ENCODE measurements around the gene PPP2R2D.
A peak's percentile ranks its signal among the peaks of the same experiment; 100 is the strongest.
"Not testable (repeated sequence)": the region's sequence is repeated elsewhere in the genome, so short reads cannot be mapped to it uniquely, and the experiment has no call there.

Gene PPP2R2D

GRCh38 chr10:131978851-131979250, 78.0 kb downstream of the PPP2R2D start:
- Histone ChIP-seq H3K36me3 (ENCODE audit: control insufficient read depth, insufficient read depth, low read length) (no peaks in the 10 kb centered on the region), H3K4me3 (ENCODE audit: low read depth, low read length) (no peak overlapping the region), H3K9ac (ENCODE audit: low read depth, low read length) (no peak overlapping the region), H3K9me3 (ENCODE audit: control insufficient read depth, insufficient read depth, low read length) (no peaks in the 10 kb centered on the region), H3K27me3 (ENCODE audit: control insufficient read depth, insufficient read depth, low read length) (peaks cover 13% of the 10 kb centered on the region), H3K4me1 (ENCODE audit: control insufficient read depth, insufficient read depth, low read length) (peaks cover 20% of the 10 kb centered on the region)

GRCh38 chr10:131979336-131979735, 78.5 kb downstream of the PPP2R2D start:
- Histone ChIP-seq H3K36me3 (ENCODE audit: control insufficient read depth, insufficient read depth, low read length) (no peaks in the 10 kb centered on the region), H3K4me3 (ENCODE audit: low read depth, low read length) (peak overlapping the region; percentile 37), H3K9ac (ENCODE audit: low read depth, low read length) (peak overlapping the region; percentile 9), H3K9me3 (ENCODE audit: control insufficient read depth, insufficient read depth, low read length) (no peaks in the 10 kb centered on the region), H3K27me3 (ENCODE audit: control insufficient read depth, insufficient read depth, low read length) (peaks cover 18% of the 10 kb centered on the region), H3K4me1 (ENCODE audit: control insufficient read depth, insufficient read depth, low read length) (peaks cover 20% of the 10 kb centered on the region)

DNA sequence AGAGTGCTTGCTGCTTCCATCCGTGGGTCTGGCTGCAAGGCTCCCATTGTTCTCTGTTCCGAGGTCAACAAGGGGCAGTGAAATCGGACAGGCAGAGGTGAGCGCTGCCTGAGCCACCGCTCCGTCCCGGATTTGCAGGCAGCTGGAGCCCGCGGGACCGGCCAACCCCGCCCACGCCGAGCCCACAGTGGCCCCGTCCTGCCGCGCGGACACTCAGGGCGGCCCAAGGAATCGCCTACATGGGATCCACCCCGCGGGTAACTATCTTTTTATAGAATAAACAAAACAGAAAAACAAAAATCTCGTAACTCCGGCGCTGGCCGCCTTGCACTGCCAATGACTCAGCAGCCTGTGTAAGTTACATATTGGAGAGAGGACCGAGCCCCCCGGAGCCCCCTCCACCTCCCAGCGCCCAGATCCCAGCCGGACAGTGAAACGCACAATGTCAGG, 79.0 kb downstream of the PPP2R2D start:
- no peaks in the 10 kb centered on the region for H3K9me3 ChIP-seq (ENCODE audit: control insufficient read depth, insufficient read depth, low read length)
- peak overlapping the region; percentile 37 for H3K4me3 ChIP-seq (ENCODE audit: low read depth, low read length)
- H3K27me3 ChIP-seq (ENCODE audit: control insufficient read depth, insufficient read depth, low read length), result peaks cover 18% of the 10 kb centered on the region
- H3K9ac ChIP-seq (ENCODE audit: low read depth, low read length), result no peak overlapping the region
- no peaks in the 10 kb centered on the region for H3K36me3 ChIP-seq (ENCODE audit: control insufficient read depth, insufficient read depth, low read length)
- peaks cover 20% of the 10 kb centered on the region for H3K4me1 ChIP-seq (ENCODE audit: control insufficient read depth, insufficient read depth, low read length)

DNA sequence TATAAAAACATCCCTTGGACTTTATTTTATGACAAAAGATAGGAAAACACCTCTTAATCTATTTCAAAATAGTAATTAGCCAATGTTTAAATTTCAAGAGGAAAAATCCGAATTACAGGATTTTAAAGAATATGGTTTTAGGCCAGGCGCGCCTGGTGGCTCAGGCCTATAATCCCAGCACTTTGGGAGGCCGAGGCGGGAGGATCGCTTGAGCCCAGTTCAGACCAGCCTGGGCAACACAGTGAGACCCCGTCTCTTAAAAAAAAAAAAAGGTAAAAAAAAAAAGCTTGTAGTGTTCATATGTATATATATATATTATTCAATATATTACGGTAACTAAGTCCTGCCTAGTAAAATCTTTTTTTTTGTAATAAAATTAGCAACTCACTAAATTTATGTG, 79.5 kb downstream of the PPP2R2D start:
- Histone ChIP-seq H3K4me1 (ENCODE audit: control insufficient read depth, insufficient read depth, low read length) (peaks cover 20% of the 10 kb centered on the region), H3K27me3 (ENCODE audit: control insufficient read depth, insufficient read depth, low read length) (peaks cover 18% of the 10 kb centered on the region), H3K9ac (ENCODE audit: low read depth, low read length) (no peak overlapping the region), H3K4me3 (ENCODE audit: low read depth, low read length) (peak overlapping the region; percentile 37), H3K36me3 (ENCODE audit: control insufficient read depth, insufficient read depth, low read length) (no peaks in the 10 kb centered on the region), H3K9me3 (ENCODE audit: control insufficient read depth, insufficient read depth, low read length) (no peaks in the 10 kb centered on the region)

- Histone ChIP-seq H3K4me3 (ENCODE audit: low read depth, low read length) (peak overlapping the region; percentile 70), H3K36me3 (ENCODE audit: control insufficient read depth, insufficient read depth, low read length) (no peaks in the 10 kb centered on the region), H3K27me3 (ENCODE audit: control insufficient read depth, insufficient read depth, low read length) (peaks cover 18% of the 10 kb centered on the region), H3K9ac (ENCODE audit: low read depth, low read length) (no peak overlapping the region), H3K4me1 (ENCODE audit: control insufficient read depth, insufficient read depth, low read length) (peaks cover 20% of the 10 kb centered on the region), H3K9me3 (ENCODE audit: control insufficient read depth, insufficient read depth, low read length) (no peaks in the 10 kb centered on the region)
Observed at GRCh38 chr10:131980761-131981428, 80.1 kb downstream of the PPP2R2D start.

DNA sequence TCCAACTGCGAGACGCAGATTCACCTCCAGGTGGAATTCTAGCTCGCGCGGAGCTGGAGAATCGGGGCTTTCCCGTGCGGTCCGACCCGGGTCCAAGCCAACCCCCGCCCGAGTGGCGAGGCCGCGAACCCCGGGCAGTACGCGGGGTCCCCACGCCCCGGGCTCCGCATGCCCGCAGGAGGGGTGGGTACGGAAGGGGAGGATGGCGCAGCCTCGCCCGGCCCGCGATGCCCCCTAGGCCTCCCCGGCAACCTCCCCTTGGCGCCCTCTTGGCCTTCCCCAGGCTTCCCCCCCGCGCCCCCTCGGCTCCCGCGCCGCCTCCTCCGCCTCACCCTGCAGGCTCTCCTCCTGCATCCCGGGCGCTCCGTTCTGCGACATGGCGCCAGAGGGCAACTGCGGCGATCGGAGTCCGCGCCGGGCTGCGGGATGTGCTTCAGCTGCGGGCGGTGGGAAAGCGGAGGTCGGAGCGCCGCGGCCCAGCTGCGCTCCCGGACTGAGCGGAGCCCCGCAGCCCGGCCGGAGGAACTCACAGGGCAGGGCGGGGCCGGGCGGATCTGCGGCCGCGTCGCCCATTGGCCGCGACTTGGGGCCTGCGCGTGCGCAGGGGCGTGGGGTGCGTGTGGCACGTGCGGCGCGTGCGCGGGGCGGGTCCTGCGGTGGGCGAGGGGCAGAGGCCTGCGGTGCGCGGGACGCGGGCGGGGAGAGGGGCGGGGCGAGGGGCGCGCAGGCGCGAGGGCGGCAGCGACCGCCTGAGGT, 80.8 kb downstream of the PPP2R2D start, which contains the start of gene BNIP3:
Gene BNIP3, minus strand, starts transcription at position 495 of the 756 bp plus-strand sequence. Its CDS starts 117 bp downstream, at position 378.
- no peaks in the 10 kb centered on the region for H3K36me3 ChIP-seq (ENCODE audit: control insufficient read depth, insufficient read depth, low read length)

GRCh38 chr10:131982185-131982756, 81.5 kb downstream of the PPP2R2D start:
- no peak overlapping the region for H3K9ac ChIP-seq (ENCODE audit: low read depth, low read length)
- no peaks in the 10 kb centered on the region for H3K36me3 ChIP-seq (ENCODE audit: control insufficient read depth, insufficient read depth, low read length)
- peaks cover 18% of the 10 kb centered on the region for H3K27me3 ChIP-seq (ENCODE audit: control insufficient read depth, insufficient read depth, low read length)
- H3K9me3 ChIP-seq (ENCODE audit: control insufficient read depth, insufficient read depth, low read length), result no peaks in the 10 kb centered on the region
- peaks cover 19% of the 10 kb centered on the region for H3K4me1 ChIP-seq (ENCODE audit: control insufficient read depth, insufficient read depth, low read length)
- peak overlapping the region; percentile 46 for H3K4me3 ChIP-seq (ENCODE audit: low read depth, low read length)

More for the DNA sequence above, 80.8 kb downstream of the PPP2R2D start, which contains the start of gene BNIP3:
- H3K9ac ChIP-seq (ENCODE audit: low read depth, low read length), result no peak within 1 kb of the TSS
- no peaks in the 10 kb centered on the region for H3K9me3 ChIP-seq (ENCODE audit: control insufficient read depth, insufficient read depth, low read length)
- H3K4me3 ChIP-seq (ENCODE audit: low read depth, low read length), result peak within 1 kb of the TSS; percentile 70
- H3K4me1 ChIP-seq (ENCODE audit: control insufficient read depth, insufficient read depth, low read length), result peaks cover 20% of the 10 kb centered on the region
- peaks cover 18% of the 10 kb centered on the region for H3K27me3 ChIP-seq (ENCODE audit: control insufficient read depth, insufficient read depth, low read length)

GRCh38 chr10:131982796-131983195, 82.0 kb downstream of the PPP2R2D start:
- peak overlapping the region; percentile 46 for H3K4me3 ChIP-seq (ENCODE audit: low read depth, low read length)

DNA sequence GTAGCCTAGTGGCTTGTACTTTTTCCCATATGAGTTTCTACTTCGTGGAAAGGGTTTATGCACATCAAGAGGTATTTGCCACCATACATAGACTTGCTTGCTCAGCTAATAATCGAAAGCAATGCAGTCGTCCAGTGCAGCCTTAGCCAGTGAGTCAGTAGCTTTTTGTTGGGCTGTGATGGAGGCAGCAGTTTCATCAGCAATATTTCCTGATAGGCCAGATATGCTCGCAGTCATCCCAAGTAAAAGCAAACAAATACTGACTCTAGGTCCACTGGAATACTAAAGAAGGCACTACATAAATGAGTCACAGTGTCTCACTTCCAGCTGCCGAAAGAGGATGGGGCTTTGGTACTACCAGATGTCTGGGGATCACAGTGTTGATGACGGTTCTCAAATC, 83.0 kb downstream of the PPP2R2D start:
- Histone ChIP-seq H3K9me3 (ENCODE audit: control insufficient read depth, insufficient read depth, low read length) (no peaks in the 10 kb centered on the region), H3K4me1 (ENCODE audit: control insufficient read depth, insufficient read depth, low read length) (peaks cover 9% of the 10 kb centered on the region), H3K9ac (ENCODE audit: low read depth, low read length) (no peak overlapping the region), H3K36me3 (ENCODE audit: control insufficient read depth, insufficient read depth, low read length) (no peaks in the 10 kb centered on the region), H3K27me3 (ENCODE audit: control insufficient read depth, insufficient read depth, low read length) (peaks cover 18% of the 10 kb centered on the region), H3K4me3 (ENCODE audit: low read depth, low read length) (no peak overlapping the region)

More at GRCh38 chr10:131982796-131983195, 82.0 kb downstream of the PPP2R2D start:
- Histone ChIP-seq H3K27me3 (ENCODE audit: control insufficient read depth, insufficient read depth, low read length) (peaks cover 18% of the 10 kb centered on the region), H3K9ac (ENCODE audit: low read depth, low read length) (no peak overlapping the region), H3K36me3 (ENCODE audit: control insufficient read depth, insufficient read depth, low read length) (no peaks in the 10 kb centered on the region), H3K4me1 (ENCODE audit: control insufficient read depth, insufficient read depth, low read length) (peaks cover 14% of the 10 kb centered on the region), H3K9me3 (ENCODE audit: control insufficient read depth, insufficient read depth, low read length) (no peaks in the 10 kb centered on the region)

GRCh38 chr10:131986851-131987250, 86.0 kb downstream of the PPP2R2D start:
- H3K4me1 ChIP-seq (ENCODE audit: control insufficient read depth, insufficient read depth, low read length); H3K9me3 ChIP-seq (ENCODE audit: control insufficient read depth, insufficient read depth, low read length); H3K4me3 ChIP-seq (ENCODE audit: low read depth, low read length); H3K36me3 ChIP-seq (ENCODE audit: control insufficient read depth, insufficient read depth, low read length); H3K9ac ChIP-seq (ENCODE audit: low read depth, low read length): not testable (repeated sequence)
- H3K27me3 ChIP-seq (ENCODE audit: control insufficient read depth, insufficient read depth, low read length), result peaks cover 18% of the 10 kb centered on the region

- H3K4me1 ChIP-seq (ENCODE audit: control insufficient read depth, insufficient read depth, low read length), result not testable (repeated sequence)
Observed at GRCh38 chr10:131987301-131987700, 86.5 kb downstream of the PPP2R2D start.

More at GRCh38 chr10:131987301-131987700, 86.5 kb downstream of the PPP2R2D start:
- not testable (repeated sequence) for H3K4me3 ChIP-seq (ENCODE audit: low read depth, low read length); H3K9me3 ChIP-seq (ENCODE audit: control insufficient read depth, insufficient read depth, low read length); H3K36me3 ChIP-seq (ENCODE audit: control insufficient read depth, insufficient read depth, low read length); H3K9ac ChIP-seq (ENCODE audit: low read depth, low read length)
- H3K27me3 ChIP-seq (ENCODE audit: control insufficient read depth, insufficient read depth, low read length), result peaks cover 18% of the 10 kb centered on the region
